ENCODE results near the gene CTNNBL1.
A peak's percentile ranks its signal among the peaks of the same experiment; 100 is the strongest.

The CTNNBL1 gene

DNA sequence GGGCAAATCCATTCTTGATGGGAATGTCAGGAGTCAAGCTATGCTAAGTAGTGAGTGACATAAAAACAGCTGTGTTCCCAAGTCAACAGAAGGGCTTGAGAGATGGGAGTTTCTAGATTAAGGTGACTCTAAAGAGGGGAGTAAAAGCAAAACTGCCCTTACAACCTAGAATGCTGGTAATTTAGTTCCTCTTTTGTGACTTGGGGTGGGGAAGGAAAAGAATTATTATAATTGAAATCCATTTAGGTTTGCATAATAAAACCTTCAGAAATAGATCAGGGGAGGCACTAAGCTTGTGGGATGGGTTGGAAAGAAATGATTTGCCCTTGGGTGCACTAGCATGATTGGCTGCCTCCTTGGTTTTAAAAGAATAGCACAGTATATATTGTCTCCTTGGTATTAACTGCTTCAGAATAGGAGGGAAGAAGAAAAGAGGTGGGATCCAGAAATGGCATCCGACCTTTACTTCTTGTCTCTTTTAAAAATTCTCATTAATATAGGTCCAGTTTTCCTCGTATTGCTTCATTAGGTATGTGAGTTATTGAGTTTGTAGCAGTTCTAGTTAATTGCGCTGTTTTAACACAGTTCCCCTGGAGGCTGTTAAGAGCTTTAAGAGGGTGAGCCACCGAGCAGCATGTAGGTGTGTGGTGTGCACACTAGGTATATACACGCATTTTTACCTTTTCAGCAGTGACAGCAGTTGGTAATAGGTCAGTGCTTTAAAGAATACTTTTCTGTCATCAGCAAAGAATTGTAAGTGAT is 113.8 kb downstream of the CTNNBL1 start:
- H3K4me3 ChIP-seq (ENCODE audit: insufficient read length, low read depth): no peak overlapping the region
- H3K9me3 ChIP-seq (ENCODE audit: insufficient read depth, low read length): no peaks in the 10 kb centered on the region
- peaks cover 5% of the 10 kb centered on the region for H3K4me1 ChIP-seq (ENCODE audit: insufficient read depth, insufficient read length)
- DNase-seq (ENCODE audit: low read depth, low spot score): no peak
- no peaks in the 10 kb centered on the region for H3K27me3 ChIP-seq (ENCODE audit: insufficient read depth, insufficient read length)
- H3K9ac ChIP-seq (ENCODE audit: insufficient read length, low read depth): no peak overlapping the region
- TF ChIP-seq ZNF274 (IDR thresholded peaks at IDR 0.05; ENCODE audit: low read depth, low read length) (no peak), YY1 (IDR thresholded peaks at IDR 0.05; ENCODE audit: insufficient read depth, insufficient read length) (no peak), SUZ12 (IDR thresholded peaks at IDR 0.05; ENCODE audit: extremely low read depth, insufficient read depth, insufficient read length) (no peak)
- H3K36me3 ChIP-seq (ENCODE audit: insufficient read depth, insufficient read length, low read length): peaks cover 40% of the 10 kb centered on the region

DNA sequence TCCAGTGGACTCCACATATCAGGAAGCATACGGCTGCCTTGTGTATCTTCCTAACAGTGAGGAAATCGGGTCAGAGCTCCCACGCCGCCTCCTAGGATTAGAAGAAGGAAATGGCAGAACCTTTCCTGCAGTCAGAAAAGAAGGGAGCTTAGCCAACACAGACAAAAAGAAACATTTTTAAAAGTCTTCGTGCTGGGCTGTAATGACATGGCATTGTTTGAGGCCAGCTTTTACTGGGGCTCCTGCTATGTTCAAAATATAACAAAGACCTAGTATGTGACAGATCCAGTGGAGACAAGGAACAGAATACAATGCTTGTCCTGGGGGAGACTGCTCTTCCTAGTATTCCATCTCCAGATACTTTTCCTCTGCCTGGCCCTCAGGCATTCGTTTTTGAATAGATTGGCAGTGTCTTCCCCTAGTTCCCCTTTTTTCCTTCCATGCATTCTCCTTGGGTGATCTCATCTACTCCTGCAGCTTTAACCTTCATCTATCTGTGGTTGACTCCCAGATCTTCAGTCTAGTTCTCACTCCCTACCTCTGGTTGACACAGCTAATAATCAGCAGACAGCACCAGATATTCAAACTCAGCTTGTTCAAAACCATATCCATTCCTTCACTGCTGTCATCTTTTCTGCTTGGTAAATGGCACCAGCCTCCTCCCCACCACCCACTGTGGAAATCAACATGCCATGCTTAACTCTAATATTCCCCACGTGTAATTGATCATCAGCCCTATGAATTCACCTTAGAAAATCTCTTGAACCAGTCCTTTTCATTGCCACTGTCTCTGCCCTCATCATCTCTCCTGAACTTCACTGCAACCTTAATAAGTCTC is 114.6 kb downstream of the CTNNBL1 start:
- no peaks in the 10 kb centered on the region for H3K27me3 ChIP-seq (ENCODE audit: insufficient read depth, insufficient read length)
- H3K36me3 ChIP-seq (ENCODE audit: insufficient read depth, insufficient read length, low read length): peaks cover 32% of the 10 kb centered on the region
- H3K9ac ChIP-seq (ENCODE audit: insufficient read length, low read depth): no peak overlapping the region
- H3K4me3 ChIP-seq (ENCODE audit: insufficient read length, low read depth): no peak overlapping the region
- peaks cover 5% of the 10 kb centered on the region for H3K4me1 ChIP-seq (ENCODE audit: insufficient read depth, insufficient read length)
- DNase-seq (ENCODE audit: low read depth, low spot score): no peak
- TF ChIP-seq ZNF274 (IDR thresholded peaks at IDR 0.05; ENCODE audit: low read depth, low read length) (no peak), YY1 (IDR thresholded peaks at IDR 0.05; ENCODE audit: insufficient read depth, insufficient read length) (no peak), SUZ12 (IDR thresholded peaks at IDR 0.05; ENCODE audit: extremely low read depth, insufficient read depth, insufficient read length) (no peak)
- no peaks in the 10 kb centered on the region for H3K9me3 ChIP-seq (ENCODE audit: insufficient read depth, low read length)

- Histone ChIP-seq H3K27me3 (ENCODE audit: insufficient read depth, insufficient read length) (no peaks in the 10 kb centered on the region), H3K4me1 (ENCODE audit: insufficient read depth, insufficient read length) (peaks cover 5% of the 10 kb centered on the region), H3K36me3 (ENCODE audit: insufficient read depth, insufficient read length, low read length) (peaks cover 16% of the 10 kb centered on the region), H3K9me3 (ENCODE audit: insufficient read depth, low read length) (no peaks in the 10 kb centered on the region), H3K4me3 (ENCODE audit: insufficient read length, low read depth) (no peak overlapping the region), H3K9ac (ENCODE audit: insufficient read length, low read depth) (no peak overlapping the region)
- no peak for DNase-seq (ENCODE audit: low read depth, low spot score)
- TF ChIP-seq YY1 (IDR thresholded peaks at IDR 0.05; ENCODE audit: insufficient read depth, insufficient read length) (no peak), ZNF274 (IDR thresholded peaks at IDR 0.05; ENCODE audit: low read depth, low read length) (no peak), SUZ12 (IDR thresholded peaks at IDR 0.05; ENCODE audit: extremely low read depth, insufficient read depth, insufficient read length) (no peak)
These were observed 116.2 kb downstream of the CTNNBL1 start for GRCh38 chr20:37810027-37810426.

GRCh38 chr20:37816003-37816402 is 122.2 kb downstream of the CTNNBL1 start:
- no peaks in the 10 kb centered on the region for H3K9me3 ChIP-seq (ENCODE audit: insufficient read depth, low read length)
- no peak overlapping the region for H3K4me3 ChIP-seq (ENCODE audit: insufficient read length, low read depth)
- DNase-seq (ENCODE audit: low read depth, low spot score): peak; percentile 54
- no peaks in the 10 kb centered on the region for H3K4me1 ChIP-seq (ENCODE audit: insufficient read depth, insufficient read length)
- no peak for TF ChIP-seq SUZ12 (IDR thresholded peaks at IDR 0.05; ENCODE audit: extremely low read depth, insufficient read depth, insufficient read length)
- TF ChIP-seq YY1 (IDR thresholded peaks at IDR 0.05; ENCODE audit: insufficient read depth, insufficient read length): no peak
- no peak for TF ChIP-seq ZNF274 (IDR thresholded peaks at IDR 0.05; ENCODE audit: low read depth, low read length)
- no peak overlapping the region for H3K9ac ChIP-seq (ENCODE audit: insufficient read length, low read depth)
- no peaks in the 10 kb centered on the region for H3K27me3 ChIP-seq (ENCODE audit: insufficient read depth, insufficient read length)
- no peaks in the 10 kb centered on the region for H3K36me3 ChIP-seq (ENCODE audit: insufficient read depth, insufficient read length, low read length)

GRCh38 chr20:37816726-37817125 is 122.9 kb downstream of the CTNNBL1 start:
- DNase-seq (ENCODE audit: low read depth, low spot score): no peak
- no peak for TF ChIP-seq YY1 (IDR thresholded peaks at IDR 0.05; ENCODE audit: insufficient read depth, insufficient read length)
- TF ChIP-seq SUZ12 (IDR thresholded peaks at IDR 0.05; ENCODE audit: extremely low read depth, insufficient read depth, insufficient read length): no peak
- TF ChIP-seq ZNF274 (IDR thresholded peaks at IDR 0.05; ENCODE audit: low read depth, low read length): no peak
- no peaks in the 10 kb centered on the region for H3K4me1 ChIP-seq (ENCODE audit: insufficient read depth, insufficient read length)
- H3K27me3 ChIP-seq (ENCODE audit: insufficient read depth, insufficient read length): no peaks in the 10 kb centered on the region
- no peak overlapping the region for H3K4me3 ChIP-seq (ENCODE audit: insufficient read length, low read depth)
- no peaks in the 10 kb centered on the region for H3K36me3 ChIP-seq (ENCODE audit: insufficient read depth, insufficient read length, low read length)
- H3K9ac ChIP-seq (ENCODE audit: insufficient read length, low read depth): no peak overlapping the region
- H3K9me3 ChIP-seq (ENCODE audit: insufficient read depth, low read length): no peaks in the 10 kb centered on the region

GRCh38 chr20:37821696-37822095 is 127.9 kb downstream of the CTNNBL1 start:
- TF ChIP-seq SUZ12 (IDR thresholded peaks at IDR 0.05; ENCODE audit: extremely low read depth, insufficient read depth, insufficient read length) (no peak), YY1 (IDR thresholded peaks at IDR 0.05; ENCODE audit: insufficient read depth, insufficient read length) (no peak), ZNF274 (IDR thresholded peaks at IDR 0.05; ENCODE audit: low read depth, low read length) (no peak)
- Histone ChIP-seq H3K4me1 (ENCODE audit: insufficient read depth, insufficient read length) (no peaks in the 10 kb centered on the region), H3K36me3 (ENCODE audit: insufficient read depth, insufficient read length, low read length) (no peaks in the 10 kb centered on the region), H3K27me3 (ENCODE audit: insufficient read depth, insufficient read length) (no peaks in the 10 kb centered on the region), H3K4me3 (ENCODE audit: insufficient read length, low read depth) (no peak overlapping the region), H3K9ac (ENCODE audit: insufficient read length, low read depth) (no peak overlapping the region), H3K9me3 (ENCODE audit: insufficient read depth, low read length) (no peaks in the 10 kb centered on the region)
- no peak for DNase-seq (ENCODE audit: low read depth, low spot score)

DNA sequence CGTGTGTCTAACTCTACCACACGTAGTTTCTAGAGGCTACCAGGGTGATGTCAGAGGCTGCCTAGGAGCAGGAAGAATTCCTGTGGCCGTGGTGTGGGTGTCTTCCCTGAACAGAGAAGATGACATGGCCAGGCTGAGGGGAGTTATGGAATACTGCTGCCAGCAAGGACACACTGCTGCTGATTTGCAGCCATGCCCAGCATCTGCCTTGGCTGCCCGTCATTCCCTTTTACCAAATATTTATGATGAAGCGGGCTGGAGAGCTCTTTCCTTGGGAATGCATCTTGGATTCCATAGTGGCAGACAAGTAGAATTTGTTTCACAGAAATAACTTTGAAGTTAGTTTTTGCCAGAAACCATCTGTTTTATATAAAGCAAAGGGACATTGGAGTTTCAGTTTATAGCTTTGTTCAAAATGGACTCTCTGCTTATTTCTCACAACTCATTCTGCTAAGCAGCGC is 128.3 kb downstream of the CTNNBL1 start:
- Histone ChIP-seq H3K36me3 (ENCODE audit: insufficient read depth, insufficient read length, low read length) (no peaks in the 10 kb centered on the region), H3K27me3 (ENCODE audit: insufficient read depth, insufficient read length) (no peaks in the 10 kb centered on the region), H3K9ac (ENCODE audit: insufficient read length, low read depth) (no peak overlapping the region), H3K4me3 (ENCODE audit: insufficient read length, low read depth) (no peak overlapping the region), H3K9me3 (ENCODE audit: insufficient read depth, low read length) (no peaks in the 10 kb centered on the region), H3K4me1 (ENCODE audit: insufficient read depth, insufficient read length) (no peaks in the 10 kb centered on the region)
- DNase-seq (ENCODE audit: low read depth, low spot score): no peak
- no peak for TF ChIP-seq SUZ12 (IDR thresholded peaks at IDR 0.05; ENCODE audit: extremely low read depth, insufficient read depth, insufficient read length)
- TF ChIP-seq YY1 (IDR thresholded peaks at IDR 0.05; ENCODE audit: insufficient read depth, insufficient read length): no peak
- TF ChIP-seq ZNF274 (IDR thresholded peaks at IDR 0.05; ENCODE audit: low read depth, low read length): no peak

Measured in NT2/D1 (cell line).